Activated CD8-positive, alpha-beta memory T cell treated with anti-CD3 and anti-CD28 coated beads, Interleukin-2, amount 50 U/mL, for 1 hour (primary cell): ENCODE results near the gene MYBPH.

ENCODE experiments used
- DNase-seq: peaks from one replicate; pipeline ENCODE4 v3.0.0-alpha.2; 2020; ENCODE audit errors: extremely low read depth

Gene MYBPH

DNA sequence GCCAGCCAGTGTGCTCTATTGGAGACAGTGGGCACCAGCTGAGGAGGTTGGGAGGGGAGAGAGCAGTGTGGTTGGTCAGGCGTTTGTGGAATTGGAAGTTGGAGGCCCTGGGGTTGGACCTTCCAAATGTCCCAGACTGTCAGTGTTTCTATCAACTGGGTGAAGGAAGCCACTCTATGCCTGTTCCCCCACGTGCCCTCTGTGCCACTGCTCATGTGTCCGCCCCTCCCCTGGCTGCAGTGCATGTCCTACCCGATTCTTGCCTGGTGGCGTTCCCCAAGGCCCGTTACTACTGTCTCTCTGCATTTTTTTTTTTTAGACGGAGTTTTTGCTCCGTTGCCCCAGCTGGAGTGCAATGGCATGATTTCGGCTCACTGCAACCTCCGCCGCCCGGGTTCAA lies 27.0 kb downstream of the MYBPH start:
- no peak for DNase-seq

DNA sequence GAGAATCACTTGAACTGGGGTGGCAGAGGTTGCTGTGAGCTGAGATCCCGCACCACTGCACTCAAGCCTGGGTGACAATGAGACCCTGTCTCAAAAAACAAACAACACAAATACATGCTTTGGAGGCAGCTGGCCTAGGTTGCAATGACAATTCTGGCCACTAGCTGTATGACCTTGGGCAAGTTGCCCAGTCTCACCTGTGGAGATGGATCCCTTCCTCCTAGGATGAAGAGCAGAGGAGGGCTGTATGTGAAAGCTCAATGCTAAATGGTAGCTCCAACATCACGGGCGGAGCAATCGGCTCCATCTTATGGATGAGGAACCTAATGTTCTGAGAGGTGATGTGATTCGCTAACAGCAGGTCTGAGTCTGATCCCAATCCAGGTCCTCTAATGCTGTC lies 27.5 kb downstream of the MYBPH start:
- DNase-seq, result no peak

DNA sequence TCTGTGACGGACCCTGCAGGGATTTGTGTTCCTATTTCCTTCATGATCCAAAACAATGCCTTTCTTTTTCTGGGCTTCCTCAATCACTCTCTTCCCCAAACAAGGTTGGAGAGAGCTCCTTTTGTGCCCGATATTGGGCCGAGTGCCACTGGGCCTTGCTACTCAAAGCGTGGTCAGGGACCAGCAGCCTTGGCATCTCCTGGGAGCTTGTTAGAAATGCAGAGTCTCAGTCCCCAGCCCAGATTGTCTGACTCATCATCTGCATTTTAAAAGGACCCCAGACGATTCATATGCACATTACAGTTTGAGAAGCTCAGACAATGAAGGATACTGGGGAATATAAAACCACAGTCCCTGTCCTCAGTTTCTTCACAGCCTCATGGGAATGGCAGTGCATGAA lies 28.2 kb downstream of the MYBPH start:
- no peak for DNase-seq

DNA sequence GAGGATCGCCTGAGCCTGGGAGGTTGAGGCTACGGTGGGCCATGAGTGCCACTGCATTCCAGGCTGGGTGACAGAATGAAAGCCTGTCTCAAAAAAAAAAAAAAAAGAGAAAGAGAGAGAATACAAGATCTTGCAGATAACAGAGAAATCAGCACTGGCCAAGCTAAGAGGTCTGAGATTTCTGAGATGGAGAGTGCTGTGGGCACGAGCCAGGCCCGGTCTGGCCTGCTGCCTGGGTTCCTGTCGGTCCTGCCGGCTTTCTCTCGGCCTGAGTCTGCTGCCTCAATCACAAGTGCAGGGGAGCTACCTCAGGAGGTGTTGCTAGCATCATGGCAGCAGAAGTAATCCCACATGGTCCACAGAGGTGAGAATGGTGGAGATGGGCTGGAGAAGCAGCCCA lies 29.1 kb downstream of the MYBPH start:
- no peak for DNase-seq

DNA sequence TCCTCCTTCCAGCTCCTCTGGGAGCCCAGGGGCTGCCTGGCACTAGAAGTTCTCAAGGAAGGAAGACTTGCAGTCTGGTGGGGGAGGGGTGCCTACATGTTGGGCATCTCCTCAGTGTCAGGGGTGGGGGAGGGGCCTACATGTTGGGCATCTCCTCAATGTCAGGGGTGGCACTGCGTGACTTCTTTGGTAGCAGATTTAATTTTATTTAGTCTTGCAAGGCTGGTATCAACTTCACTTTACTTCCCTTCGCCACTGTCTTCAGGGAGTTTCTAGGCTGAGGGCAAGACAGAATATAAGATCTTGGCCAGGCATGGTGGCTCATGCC lies 29.6 kb downstream of the MYBPH start:
- no peak for DNase-seq

- DNase-seq, result no peak
Observed at GRCh38 chr1:203145321-203146041, 30.1 kb downstream of the MYBPH start.

DNA sequence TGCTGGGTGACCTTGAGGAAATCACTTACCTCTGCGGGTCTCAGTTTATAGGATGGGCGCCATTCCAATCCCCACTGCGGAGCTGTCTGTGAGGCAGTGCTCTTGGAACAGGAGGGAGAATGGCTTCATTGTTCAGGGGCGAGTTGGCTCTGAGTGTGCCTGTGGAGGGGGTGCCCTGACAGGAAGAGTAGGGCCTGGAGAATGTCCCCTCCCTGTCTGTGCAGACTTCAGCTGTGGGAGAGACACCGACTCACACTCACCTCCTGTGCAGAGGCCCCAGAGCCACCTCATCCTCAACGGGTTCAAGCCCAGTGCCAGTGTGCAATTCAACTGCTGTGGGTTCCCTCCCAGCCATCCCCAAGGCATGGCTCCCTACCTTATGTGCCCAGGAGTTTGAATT lies 31.0 kb downstream of the MYBPH start:
- no peak for DNase-seq

- no peak for DNase-seq
Observed at GRCh38 chr1:203143641-203144040, 32.0 kb downstream of the MYBPH start.

DNA sequence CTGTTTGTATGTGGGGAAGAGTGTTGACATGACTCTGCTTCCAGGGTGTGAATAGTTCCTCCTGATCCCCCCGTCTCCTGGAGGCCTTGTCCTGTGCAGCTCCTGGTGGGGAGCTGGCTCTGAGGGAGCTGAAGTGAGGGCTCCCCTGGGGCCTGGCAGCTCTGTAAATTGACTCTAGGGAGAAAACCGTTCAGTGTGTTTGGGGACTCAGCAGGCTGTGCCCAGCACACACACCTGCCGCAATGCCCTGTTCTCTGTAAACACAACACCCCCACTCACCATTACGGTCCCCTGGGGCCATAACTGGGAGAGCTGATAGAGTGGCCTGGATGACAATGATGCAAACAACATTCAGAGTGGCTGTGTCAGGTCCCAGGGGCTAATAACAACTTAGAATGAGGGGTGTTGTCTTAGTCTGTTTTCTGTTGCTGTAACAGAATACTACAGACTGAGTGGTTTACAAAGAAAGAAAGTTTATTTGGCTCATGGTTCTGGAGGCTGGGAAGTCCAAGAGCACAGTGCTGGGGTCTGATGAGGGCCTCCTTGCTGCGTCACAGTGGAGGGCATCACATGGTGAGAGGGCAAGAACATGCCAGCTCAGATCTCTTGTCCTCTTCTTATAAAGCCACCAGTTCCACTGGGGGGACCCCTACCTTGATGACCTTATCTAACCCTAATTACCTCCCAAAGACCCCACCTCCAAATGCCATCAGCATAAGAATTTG lies 32.8 kb downstream of the MYBPH start:
- no peak for DNase-seq

- DNase-seq, result no peak
Observed at GRCh38 chr1:203142124-203142523, 33.5 kb downstream of the MYBPH start.

- DNase-seq, result no peak
Observed at GRCh38 chr1:203140743-203141520, 34.7 kb downstream of the MYBPH start.

DNA sequence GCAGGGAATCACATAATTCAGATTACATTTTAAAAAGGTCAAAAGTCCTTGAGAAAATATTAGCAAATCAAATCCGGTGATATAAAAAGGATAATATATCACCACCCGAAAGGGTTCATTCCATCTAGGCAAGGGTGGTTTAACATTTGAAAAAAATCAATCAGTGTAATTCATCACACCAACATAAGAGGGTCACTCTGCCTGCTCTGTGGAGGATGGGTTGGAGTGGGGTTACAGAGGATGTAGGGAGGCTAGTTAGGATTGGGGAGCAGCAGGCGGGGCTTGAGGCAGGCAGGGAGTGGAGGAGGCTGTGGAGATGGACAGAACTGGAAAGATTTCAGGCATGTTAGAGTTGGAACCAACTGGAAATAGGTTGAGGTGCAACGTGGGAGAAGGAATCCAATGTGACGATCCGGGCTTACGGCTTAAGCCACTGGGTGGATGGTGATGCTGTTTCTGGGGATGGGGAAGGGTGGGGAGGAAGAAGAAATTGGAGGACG lies 35.6 kb downstream of the MYBPH start:
- no peak for DNase-seq

GRCh38 chr1:203138066-203138465 lies 37.6 kb downstream of the MYBPH start:
- no peak for DNase-seq

GRCh38 chr1:203137324-203137723 lies 38.3 kb downstream of the MYBPH start:
- DNase-seq, result no peak

DNA sequence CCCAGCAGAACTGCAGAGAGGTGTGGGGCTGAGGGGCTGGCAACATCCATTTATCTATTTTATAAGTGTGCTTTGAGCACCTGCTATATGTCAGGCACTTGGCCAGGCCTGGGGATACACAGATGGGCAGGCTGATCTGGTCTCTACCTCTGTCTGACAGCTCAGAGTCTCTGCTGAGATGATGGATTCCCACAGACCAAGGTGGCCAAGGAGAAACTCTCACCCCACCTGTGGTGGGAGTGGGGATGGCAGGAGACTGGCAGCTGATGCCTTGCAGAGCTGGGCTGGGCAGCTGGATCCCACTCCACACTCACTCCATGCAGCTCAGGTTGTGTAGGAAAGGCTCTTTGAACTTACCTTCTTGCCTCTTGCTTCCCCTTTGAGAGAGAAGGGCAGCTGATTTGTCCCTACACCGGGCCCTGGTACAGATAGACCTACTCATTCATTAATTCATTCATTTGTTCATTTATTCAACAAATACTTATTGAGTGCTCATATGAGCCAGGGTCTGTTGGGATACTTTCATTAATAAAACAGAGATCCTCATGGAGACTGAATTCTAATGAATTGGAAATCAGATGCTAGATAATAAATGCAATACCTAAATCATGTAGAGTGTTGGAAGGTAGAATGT lies 39.1 kb downstream of the MYBPH start:
- no peak for DNase-seq

DNA sequence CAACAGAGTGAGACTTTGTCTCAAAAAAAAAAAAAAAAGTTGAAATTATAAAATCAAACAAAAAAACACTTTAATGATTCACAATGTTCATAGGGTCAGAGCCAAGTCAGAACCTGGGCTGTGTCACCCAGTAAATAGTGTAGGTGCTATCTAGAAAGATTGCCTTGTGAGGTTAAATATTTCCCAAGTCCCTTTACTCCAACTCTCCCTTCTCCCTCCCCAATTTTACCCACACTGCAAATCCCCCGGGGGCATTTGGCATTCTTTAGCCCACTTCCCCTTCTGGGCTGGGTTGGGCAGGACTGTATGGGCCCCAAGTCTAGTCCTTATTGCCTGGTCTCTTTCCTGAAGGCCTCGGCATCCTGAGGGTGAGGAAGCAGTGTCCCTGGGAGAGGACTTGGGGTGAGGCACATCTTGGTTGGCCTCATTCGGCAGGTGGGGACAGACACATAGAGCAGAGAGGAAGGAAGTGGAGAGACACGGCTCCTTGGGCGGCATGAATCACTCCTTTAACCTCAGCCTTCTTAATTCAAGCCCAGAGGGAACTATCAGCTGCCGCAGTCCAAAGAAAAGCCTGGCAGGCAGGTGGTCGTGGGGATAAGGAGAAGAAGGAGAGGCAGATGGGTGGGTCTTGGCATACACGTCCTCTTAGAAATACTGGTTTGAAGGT lies 39.9 kb downstream of the MYBPH start:
- DNase-seq, result no peak

GRCh38 chr1:203133970-203134725 lies 41.5 kb downstream of the MYBPH start:
- no peak for DNase-seq

GRCh38 chr1:203131548-203132200 lies 44.0 kb downstream of the MYBPH start:
- DNase-seq, result no peak

DNA sequence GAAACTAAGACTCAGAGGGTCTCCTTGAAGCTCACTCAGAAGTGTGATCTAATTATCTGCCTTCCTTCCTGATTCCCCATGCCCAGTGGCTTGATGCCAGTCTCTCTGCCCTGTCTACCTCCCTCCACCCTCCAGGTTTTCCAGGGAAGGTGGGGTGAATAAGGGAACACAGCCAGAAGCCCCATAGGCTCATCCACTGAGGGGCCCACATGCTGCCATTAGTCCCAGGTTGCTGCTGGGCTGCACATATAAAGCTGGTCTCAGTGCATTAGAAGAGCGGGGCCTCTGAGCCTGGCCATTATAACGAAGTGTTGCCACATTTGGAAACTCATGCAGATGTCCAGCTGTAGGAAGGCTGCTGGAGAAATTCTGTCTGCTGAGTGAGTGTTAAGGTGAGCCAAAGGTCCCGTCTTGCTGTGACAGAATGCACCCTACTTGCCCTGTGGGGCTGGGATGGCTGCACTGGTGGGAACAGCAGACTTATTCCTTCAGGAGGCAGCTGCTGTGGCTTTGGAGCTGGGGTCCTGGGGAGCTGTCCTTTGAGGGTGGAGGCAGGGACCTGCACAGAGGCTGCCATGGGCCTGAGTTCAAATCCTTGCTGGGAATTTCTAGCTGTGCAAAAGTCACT lies 45.2 kb downstream of the MYBPH start:
- DNase-seq, result no peak
